T-helper 2 cell treated with Interferon-gamma antibody and Interleukin-4, amounts not matched to agents 5 μg/mL and 100 μg/mL, for 36 hours (primary cell): Measurements from ENCODE around the gene C20orf144.
"Not testable (repeated sequence)": the region's sequence is repeated elsewhere in the genome, so short reads cannot be mapped to it uniquely, and the experiment has no call there.

Source experiments
- DNase-seq: peaks from one replicate; pipeline ENCODE4 v3.0.0; 2021; ENCODE audit warnings: low spot score
- H3K27ac Mint-ChIP-seq: one replicate; pipeline ENCODE4 v1.8.0; 2021; ENCODE audit warnings: mild to moderate bottlenecking, mixed read lengths
- H3K27me3 Mint-ChIP-seq: one replicate; pipeline ENCODE4 v1.8.0; 2021; ENCODE audit warnings: low read depth, mixed read lengths
- H3K36me3 Mint-ChIP-seq: one replicate; pipeline ENCODE4 v1.8.0; 2021; ENCODE audit warnings: low read depth, mixed read lengths
- H3K4me1 Mint-ChIP-seq: one replicate; pipeline ENCODE4 v1.8.0; 2021; ENCODE audit warnings: low read depth, mixed read lengths
- H3K4me3 Mint-ChIP-seq: one replicate; pipeline ENCODE4 v1.8.0; 2022; ENCODE audit warnings: mild to moderate bottlenecking, moderate library complexity, mixed read lengths
- H3K9me3 Mint-ChIP-seq: one replicate; pipeline ENCODE4 v1.8.0; 2021; ENCODE audit warnings: mixed read lengths

Gene C20orf144

DNA sequence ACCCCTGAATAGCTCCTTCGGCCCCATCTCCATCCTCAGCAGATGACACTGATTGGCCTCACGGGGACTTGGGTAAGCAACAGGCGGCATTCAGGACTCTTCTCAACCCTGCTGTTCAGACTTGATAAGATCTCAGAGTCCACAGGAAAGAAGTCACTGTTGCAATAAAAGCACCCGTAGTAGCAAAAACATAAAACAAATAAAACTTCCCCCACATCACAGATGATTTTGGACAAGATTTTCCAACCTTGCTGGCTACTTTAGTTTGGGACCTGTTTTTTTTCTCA, 17.1 kb upstream of the C20orf144 start:
- H3K36me3 Mint-ChIP-seq = peaks cover 21% of the 10 kb centered on the region

DNA sequence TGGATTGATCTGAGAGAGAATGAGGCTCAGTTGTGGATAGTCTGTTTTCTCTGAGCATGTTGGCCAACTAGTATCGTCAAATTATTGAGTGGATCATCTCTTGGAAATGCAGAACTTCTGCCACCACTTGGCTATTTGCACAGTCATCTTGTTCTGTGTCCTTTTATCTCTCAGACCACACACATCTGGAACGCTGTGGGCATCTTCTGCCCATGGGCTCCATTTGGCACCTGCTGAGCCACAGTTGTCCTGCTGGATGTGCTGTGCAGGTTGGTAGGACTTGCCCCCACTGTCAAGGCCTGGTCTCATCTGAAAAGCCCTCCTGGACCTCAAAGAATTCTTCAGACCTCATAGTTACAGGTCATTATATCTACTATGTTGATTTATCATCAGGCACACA, 16.7 kb upstream of the C20orf144 start:
- Mint-ChIP-seq H3K4me1 (peaks cover 9% of the 10 kb centered on the region), H3K27ac (no peak overlapping the region), H3K9me3 (no peaks in the 10 kb centered on the region), H3K27me3 (no peaks in the 10 kb centered on the region), H3K4me3 (no peak overlapping the region), H3K36me3 (peaks cover 19% of the 10 kb centered on the region)
- no peak for DNase-seq

More for the DNA sequence above, 17.1 kb upstream of the C20orf144 start:
- H3K27me3 Mint-ChIP-seq = no peaks in the 10 kb centered on the region
- H3K4me1 Mint-ChIP-seq = peaks cover 9% of the 10 kb centered on the region
- H3K27ac Mint-ChIP-seq = no peak overlapping the region
- no peaks in the 10 kb centered on the region for H3K9me3 Mint-ChIP-seq
- no peak for DNase-seq
- H3K4me3 Mint-ChIP-seq = no peak overlapping the region

DNA sequence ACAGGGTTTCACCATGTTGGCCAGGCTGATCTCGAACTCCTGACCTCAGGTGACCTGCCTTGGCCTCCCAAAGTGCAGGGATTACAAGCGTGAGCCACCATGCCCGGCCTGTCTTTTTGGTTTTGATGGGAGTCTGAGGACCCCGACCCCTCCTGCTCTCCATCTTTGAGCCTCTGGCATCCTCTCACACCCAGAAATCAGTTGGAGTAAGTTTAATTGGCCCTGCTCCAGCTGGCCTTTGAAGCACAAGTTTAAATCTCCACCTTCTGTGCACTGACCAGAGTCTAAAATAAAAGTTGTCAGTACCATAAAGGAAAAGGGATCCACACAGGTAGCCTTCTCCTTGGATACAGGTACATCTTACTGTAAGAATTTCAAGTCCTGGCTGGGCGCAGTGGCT, 15.9 kb upstream of the C20orf144 start:
- H3K27ac Mint-ChIP-seq = no peak overlapping the region
- peaks cover 10% of the 10 kb centered on the region for H3K4me1 Mint-ChIP-seq
- DNase-seq = no peak
- no peak overlapping the region for H3K4me3 Mint-ChIP-seq
- H3K36me3 Mint-ChIP-seq = peaks cover 16% of the 10 kb centered on the region
- H3K9me3 Mint-ChIP-seq = no peaks in the 10 kb centered on the region
- no peaks in the 10 kb centered on the region for H3K27me3 Mint-ChIP-seq

DNA sequence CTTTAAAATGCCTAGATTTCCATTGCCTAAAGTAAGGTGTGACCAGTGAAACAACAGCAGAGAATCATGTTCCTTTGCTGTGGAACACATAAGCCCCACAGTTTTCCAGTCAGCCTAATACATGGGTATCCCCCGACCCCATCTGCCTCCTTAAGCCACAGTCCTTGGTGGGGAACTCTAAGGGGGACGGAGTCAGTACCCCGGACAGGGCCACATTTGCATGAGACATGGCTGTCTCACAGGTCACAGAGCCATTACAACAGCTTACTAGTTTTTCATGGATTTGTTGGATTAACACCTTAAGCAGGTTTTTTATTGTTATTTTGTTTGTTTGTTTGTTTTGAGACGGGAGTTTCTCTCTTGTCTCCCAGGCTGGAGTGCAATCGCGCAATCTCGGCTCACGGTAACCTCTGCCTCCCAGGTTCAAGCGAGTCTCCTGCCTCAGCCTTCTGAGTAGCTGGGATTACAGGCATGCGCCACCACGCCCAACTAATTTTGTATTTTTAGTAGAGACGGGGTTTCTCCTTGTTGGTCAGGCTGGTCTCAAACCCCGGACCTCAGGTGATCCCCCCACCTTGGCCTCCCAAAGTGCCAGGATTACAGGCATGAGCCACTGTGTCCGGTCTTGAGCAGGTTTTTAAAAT, 15.0 kb upstream of the C20orf144 start:
- not testable (repeated sequence) for H3K27me3 Mint-ChIP-seq, H3K4me3 Mint-ChIP-seq, DNase-seq, H3K9me3 Mint-ChIP-seq, H3K27ac Mint-ChIP-seq
- Mint-ChIP-seq H3K36me3 (peaks cover 16% of the 10 kb centered on the region), H3K4me1 (peaks cover 19% of the 10 kb centered on the region)

DNA sequence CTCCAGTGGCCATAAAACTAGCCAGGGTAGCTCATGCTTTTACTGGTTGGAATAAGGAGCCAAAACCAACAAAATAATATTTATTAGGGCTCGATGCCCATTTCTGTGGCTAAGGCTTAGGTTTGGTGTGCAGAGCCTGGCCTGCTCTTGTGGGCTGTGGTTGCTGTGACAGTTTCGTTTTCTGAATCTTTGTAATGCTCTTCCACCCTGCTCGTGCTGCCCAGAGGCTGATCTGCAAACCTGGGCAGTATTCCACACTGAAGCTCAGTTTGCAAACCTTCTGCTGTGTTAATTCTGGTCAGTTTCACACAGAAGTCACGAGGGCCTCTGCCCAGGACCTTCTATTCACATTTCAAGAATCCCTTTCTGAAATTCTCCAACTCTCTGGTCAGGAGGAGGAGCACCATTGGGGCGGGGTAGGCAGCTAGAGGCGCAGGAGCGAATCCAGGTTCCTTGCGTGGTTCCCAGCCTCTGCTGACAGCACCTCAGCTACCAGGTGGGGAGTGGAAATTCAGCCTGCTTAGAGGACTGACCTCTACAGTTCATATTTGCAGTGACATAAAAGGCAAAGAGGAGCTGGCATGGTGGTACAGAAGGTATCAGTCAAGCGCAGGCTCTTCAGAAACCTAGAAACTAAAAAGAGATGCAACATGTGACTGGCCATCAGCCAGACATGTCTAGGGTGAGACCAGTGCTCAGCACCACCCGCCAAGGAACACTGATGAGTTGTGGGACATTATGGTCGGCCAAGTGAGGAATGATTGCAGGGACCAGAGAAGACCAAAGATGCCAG, 14.3 kb upstream of the C20orf144 start:
- no peak overlapping the region for H3K4me3 Mint-ChIP-seq
- H3K4me1 Mint-ChIP-seq = peaks cover 23% of the 10 kb centered on the region
- no peak for DNase-seq
- no peak overlapping the region for H3K27ac Mint-ChIP-seq
- H3K27me3 Mint-ChIP-seq = no peaks in the 10 kb centered on the region
- H3K9me3 Mint-ChIP-seq = no peaks in the 10 kb centered on the region
- peaks cover 16% of the 10 kb centered on the region for H3K36me3 Mint-ChIP-seq

DNA sequence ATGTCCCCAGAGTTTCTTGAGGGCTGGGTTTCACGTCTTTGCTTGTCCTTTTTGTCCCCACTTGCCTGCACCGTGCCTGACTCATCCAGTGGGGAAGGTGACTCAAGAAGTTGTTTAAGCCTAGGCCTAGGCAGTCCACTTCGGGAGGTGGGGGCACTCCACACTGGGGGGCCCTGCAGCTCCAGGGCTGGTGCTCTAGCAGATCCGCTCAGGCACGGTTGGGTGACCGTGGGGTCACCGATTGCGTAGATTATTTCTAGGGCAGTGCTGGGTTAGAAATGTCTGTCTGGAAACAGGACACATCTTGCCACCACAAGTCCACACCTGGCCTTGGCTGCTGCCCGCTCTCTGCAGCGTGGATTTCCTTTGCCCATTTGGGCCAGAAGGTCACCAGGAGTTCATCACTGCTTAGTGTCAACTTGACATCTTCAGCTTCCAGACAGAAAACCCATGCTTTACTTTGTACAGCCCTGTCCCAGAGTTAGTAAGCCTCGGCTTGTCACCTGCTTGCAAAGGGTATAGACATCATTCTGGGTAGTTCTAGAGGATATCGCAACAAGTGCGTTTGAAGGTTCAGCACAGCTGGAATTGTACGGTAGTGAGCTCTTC, 13.6 kb upstream of the C20orf144 start:
- H3K27me3 Mint-ChIP-seq = no peaks in the 10 kb centered on the region
- H3K9me3 Mint-ChIP-seq = no peaks in the 10 kb centered on the region
- DNase-seq = no peak
- peaks cover 16% of the 10 kb centered on the region for H3K36me3 Mint-ChIP-seq
- H3K4me1 Mint-ChIP-seq = peaks cover 23% of the 10 kb centered on the region
- no peak overlapping the region for H3K4me3 Mint-ChIP-seq
- H3K27ac Mint-ChIP-seq = no peak overlapping the region

DNA sequence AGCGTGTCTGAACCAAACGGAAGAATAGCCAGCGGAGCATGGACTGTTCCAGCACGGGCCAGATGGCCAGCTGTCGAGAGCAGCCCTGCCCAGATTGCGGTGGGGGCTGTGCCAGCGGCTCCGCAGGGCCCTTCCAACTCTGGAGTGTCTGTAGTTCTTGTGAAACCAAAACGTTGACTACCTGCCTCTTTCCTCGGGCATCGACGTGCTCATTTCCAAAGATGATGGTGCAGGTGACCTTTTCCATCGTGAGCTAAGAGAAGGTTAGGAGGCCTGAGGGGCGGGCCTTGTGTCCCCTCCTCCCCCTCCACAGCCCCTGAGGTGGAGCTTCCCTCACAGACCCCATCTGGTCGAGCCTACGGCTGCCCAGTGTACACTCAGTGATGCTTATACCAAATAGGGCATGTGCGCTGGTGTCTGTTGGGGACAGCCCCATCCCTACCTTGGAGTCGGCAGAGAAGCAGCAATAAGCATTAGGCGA, 12.9 kb upstream of the C20orf144 start:
- no peaks in the 10 kb centered on the region for H3K9me3 Mint-ChIP-seq
- peaks cover 23% of the 10 kb centered on the region for H3K4me1 Mint-ChIP-seq
- H3K36me3 Mint-ChIP-seq = peaks cover 16% of the 10 kb centered on the region
- no peak overlapping the region for H3K4me3 Mint-ChIP-seq
- H3K27ac Mint-ChIP-seq = no peak overlapping the region
- no peaks in the 10 kb centered on the region for H3K27me3 Mint-ChIP-seq
- DNase-seq = no peak

DNA sequence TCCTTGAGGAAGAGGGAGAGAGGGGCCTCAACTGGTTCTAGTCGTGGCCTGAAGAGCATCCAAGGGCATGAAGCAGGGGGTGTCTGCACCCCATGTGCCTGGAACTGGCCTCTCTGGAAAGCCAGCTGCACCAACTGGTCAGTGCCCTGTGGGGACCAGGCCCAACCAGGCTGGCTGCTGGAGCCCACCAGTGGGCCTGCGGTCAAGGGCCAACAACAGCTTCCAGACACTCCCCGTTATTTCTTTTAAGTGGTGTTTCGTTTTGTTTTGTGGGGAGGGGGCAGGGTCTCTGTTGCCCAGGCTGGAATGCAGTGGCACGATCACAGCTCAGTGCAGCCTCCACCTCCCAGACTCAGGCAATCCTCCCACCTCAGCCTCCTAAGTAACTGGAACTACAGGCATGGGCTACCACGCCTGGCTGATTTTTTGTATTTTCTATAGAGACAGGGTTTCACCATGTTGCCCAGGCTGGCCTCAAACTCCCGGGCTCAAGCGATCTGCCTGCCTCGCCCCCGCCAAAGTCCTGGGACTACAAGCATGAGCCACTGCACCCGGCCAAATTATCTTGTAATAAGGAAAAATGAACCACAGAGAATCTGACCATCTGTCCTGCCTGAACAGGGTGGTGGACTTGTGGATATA, 11.9 kb upstream of the C20orf144 start:
- DNase-seq = no peak
- no peaks in the 10 kb centered on the region for H3K9me3 Mint-ChIP-seq
- H3K27ac Mint-ChIP-seq = no peak overlapping the region
- peaks cover 21% of the 10 kb centered on the region for H3K4me1 Mint-ChIP-seq
- no peak overlapping the region for H3K4me3 Mint-ChIP-seq
- no peaks in the 10 kb centered on the region for H3K27me3 Mint-ChIP-seq
- peaks cover 8% of the 10 kb centered on the region for H3K36me3 Mint-ChIP-seq

DNA sequence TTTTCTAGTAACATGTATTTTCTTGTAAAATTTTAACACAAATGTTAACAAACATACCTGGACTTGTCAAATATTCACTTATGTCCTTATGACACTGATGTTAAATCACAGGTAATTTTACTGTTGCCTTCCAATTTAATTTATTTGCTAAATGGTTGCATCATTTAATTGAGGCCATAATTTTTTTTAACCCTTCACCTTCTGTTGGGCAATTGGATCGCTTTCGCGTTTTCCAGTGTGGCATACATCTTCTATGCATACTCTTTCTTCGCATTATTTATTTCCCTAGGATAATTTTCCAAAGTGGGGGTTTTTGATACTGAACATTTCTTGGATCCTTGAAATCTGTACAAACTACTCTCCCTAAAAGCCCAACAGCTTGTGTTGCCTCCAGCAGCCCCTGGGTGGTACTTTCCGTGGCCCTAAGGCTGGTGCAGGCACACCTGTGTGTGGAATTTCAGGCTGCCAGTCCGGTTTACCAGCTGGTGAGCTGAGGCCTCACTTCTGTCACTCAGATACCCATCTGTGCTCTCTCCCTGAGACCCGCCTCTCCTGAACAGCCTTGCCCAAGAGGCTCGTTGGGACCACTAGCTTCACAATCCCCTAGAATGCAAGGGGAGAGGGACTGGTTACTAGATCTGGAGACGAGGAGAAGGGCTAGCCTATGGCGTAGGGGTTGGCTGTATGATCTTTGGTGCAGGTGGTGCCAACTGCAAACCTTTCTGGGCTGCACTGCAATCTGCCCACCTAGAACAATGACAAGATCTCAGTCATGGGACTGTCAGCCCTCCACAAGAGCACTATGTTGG, 11.2 kb upstream of the C20orf144 start:
- DNase-seq = no peak
- Mint-ChIP-seq H3K27me3 (no peaks in the 10 kb centered on the region), H3K4me3 (no peak overlapping the region), H3K36me3 (peaks cover 2% of the 10 kb centered on the region), H3K9me3 (no peaks in the 10 kb centered on the region), H3K27ac (peak overlapping the region; percentile 36), H3K4me1 (peaks cover 21% of the 10 kb centered on the region)

DNA sequence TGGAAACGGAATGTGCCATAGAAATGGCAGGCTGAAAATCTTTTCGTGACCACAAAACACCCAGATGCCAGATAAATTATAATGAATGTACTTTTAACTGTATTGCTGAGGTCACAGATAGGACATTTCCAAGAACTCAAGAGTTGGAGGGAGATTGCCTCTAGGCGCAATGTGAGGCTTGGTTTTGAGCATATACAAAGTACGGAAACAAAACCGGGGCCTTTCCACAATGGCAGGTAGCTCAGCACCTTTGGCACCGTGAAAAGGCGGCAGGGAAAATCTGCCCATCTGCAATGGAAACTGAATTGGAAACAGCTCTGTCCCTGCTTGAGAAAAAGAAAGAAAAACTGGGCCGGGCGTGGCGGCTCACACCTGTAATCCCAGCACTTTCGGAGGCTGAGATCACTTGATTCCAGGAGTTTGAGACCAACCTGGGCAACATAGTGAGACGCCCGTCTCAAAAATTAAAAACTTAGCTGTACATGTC, 10.5 kb upstream of the C20orf144 start:
- Mint-ChIP-seq H3K27ac (peak overlapping the region; percentile 36), H3K9me3 (no peaks in the 10 kb centered on the region), H3K4me1 (peaks cover 21% of the 10 kb centered on the region), H3K4me3 (no peak overlapping the region), H3K36me3 (peaks cover 2% of the 10 kb centered on the region), H3K27me3 (no peaks in the 10 kb centered on the region)
- DNase-seq = no peak

DNA sequence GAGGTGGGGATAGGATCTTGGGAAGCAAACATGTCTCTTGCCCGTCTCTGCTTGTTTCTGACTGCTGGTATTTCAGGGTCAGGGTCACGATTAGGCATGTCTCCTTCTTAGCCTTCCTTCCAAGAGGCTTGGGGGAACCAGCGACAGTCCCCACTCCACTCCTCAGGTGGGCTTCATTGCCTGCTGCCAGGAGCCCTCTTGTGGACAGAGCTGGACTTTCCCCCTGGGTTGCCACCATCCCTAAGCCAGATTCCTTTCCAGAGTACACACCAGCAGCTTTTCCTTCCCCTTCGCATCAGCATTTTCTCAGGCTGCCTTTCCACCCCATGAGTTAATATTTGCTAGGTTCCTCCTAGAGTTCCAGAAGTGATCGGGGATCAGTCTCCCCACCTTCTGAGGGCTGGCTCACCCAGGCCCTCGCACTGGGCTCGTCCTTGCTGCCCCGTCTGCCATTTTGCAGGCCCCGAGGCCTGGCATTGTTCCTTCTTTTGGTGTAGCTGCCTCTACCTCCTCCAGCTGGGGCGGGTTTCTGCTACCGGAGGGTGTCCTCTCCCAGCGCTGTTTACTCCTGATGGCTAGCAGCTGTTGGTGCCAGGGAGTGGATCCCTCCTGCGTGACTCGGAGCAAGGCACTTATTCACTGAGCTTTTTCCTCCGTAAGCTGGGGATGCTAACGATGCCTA, 8.8 kb upstream of the C20orf144 start:
- Mint-ChIP-seq H3K4me3 (no peak overlapping the region), H3K27me3 (no peaks in the 10 kb centered on the region), H3K36me3 (peaks cover 3% of the 10 kb centered on the region), H3K9me3 (no peaks in the 10 kb centered on the region), H3K4me1 (peaks cover 14% of the 10 kb centered on the region), H3K27ac (no peak overlapping the region)
- no peak for DNase-seq

DNA sequence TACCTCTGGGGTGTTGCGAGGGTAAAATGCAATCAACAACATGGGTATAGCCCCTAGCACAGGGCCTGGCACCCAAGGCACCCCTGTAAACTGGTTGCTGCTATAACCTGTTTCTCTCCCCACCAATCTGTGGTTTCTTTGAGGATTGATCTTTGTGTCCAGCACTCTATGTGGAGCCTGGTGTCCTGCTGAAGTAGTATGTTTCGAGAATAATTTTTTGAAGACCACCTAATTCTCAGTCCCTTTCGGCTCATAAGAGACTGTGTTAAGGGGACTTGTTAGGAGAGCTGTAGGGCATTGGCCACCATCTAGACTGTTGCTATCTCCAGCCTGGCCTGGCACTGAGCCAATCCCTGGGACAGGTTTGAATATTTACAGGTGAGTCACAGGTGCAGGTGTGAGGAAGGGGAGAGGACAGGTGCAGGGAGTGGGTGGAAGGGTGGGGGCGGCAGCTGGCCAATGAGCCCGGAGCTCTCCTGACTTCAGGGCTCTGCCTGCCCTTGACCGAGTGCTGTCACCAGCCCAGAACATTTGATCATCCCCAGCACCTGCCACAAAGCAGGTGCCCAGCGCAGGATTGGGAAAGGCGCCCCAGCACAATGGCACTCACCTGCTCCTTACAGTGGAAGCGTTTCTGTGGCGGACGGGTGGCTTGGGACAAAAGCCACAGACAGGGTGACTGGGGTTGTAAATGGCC, 8.1 kb upstream of the C20orf144 start:
- Mint-ChIP-seq H3K9me3 (no peaks in the 10 kb centered on the region), H3K27me3 (no peaks in the 10 kb centered on the region), H3K27ac (peak overlapping the region; percentile 20), H3K4me1 (peaks cover 14% of the 10 kb centered on the region), H3K36me3 (peaks cover 3% of the 10 kb centered on the region), H3K4me3 (no peak overlapping the region)
- no peak for DNase-seq
